Astrocyte (in vitro differentiated cells and primary cell): ENCODE results near the gene ACBD7.

ENCODE experiments used
- EZH2 ChIP-seq: IDR thresholded peaks from 2 replicates; pipeline ENCODE4 v1.6.1; 2012; ENCODE audit warnings: mild to moderate bottlenecking, low read length, inconsistent platforms; ENCODE audit not compliant: insufficient read depth
- TF ChIP-seq, protein P1 (sequence below): IDR thresholded peaks from 2 replicates; pipeline ENCODE4 v1.5.1; 2011; ENCODE audit warnings: low read depth, mild to moderate bottlenecking, inconsistent platforms, low read length, moderate library complexity; ENCODE audit not compliant: insufficient read depth

DNA sequence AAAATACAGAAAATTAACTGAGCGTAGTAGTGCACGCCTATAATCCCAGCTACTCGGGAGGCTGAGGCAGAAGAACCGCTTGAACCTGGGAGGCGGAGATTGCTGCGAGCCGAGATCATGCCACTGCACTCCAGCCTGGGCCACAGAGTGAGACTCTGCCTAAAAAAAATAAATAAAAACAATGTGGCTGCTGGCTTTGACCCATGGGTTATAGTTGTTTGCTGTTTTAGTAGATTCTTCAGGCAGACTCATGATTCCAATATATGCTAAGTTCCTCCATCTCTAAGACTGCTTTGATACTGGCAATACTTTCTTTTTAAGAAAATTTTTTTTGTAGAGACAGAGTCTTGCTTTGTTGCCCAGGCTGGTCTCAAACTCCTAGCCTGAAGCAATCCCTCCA lies 36.5 kb downstream of the ACBD7 start:
- TF ChIP-seq, protein P1, sequence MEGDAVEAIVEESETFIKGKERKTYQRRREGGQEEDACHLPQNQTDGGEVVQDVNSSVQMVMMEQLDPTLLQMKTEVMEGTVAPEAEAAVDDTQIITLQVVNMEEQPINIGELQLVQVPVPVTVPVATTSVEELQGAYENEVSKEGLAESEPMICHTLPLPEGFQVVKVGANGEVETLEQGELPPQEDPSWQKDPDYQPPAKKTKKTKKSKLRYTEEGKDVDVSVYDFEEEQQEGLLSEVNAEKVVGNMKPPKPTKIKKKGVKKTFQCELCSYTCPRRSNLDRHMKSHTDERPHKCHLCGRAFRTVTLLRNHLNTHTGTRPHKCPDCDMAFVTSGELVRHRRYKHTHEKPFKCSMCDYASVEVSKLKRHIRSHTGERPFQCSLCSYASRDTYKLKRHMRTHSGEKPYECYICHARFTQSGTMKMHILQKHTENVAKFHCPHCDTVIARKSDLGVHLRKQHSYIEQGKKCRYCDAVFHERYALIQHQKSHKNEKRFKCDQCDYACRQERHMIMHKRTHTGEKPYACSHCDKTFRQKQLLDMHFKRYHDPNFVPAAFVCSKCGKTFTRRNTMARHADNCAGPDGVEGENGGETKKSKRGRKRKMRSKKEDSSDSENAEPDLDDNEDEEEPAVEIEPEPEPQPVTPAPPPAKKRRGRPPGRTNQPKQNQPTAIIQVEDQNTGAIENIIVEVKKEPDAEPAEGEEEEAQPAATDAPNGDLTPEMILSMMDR = no peak
- TF ChIP-seq EZH2 = no peak
